NB4 (cell line): ENCODE results near the gene DDX49.

Experiments used
- CTCF ChIP-seq: IDR thresholded peaks from one replicate; pipeline ENCODE4 v1.5.1; 2012; ENCODE audit warnings: low read depth, low read length
- MYC ChIP-seq: IDR thresholded peaks from 2 replicates; pipeline ENCODE4 v1.6.1; 2011; ENCODE audit warnings: low read depth, low read length
- POLR2A ChIP-seq: IDR thresholded peaks from 2 replicates; pipeline ENCODE4 v1.6.1; 2011; ENCODE audit warnings: mild to moderate bottlenecking; ENCODE audit not compliant: insufficient read length; ENCODE audit errors: extremely low read depth

- TF ChIP-seq CTCF (no peak), POLR2A (no peak), MYC (no peak)
Measured at GRCh38 chr19:18943465-18943864, 23.9 kb downstream of the DDX49 start.
